AG09319 (cell line): Measurements from ENCODE around the gene RNF4.

Experiments
- DNase-seq: peaks from one replicate; pipeline ENCODE4 v3.0.0-alpha.2; 2010; ENCODE audit warnings: low read depth; ENCODE audit errors: extremely low read depth
- TF ChIP-seq, protein P1 (sequence below): IDR thresholded peaks from 2 replicates; pipeline ENCODE4 v1.5.1; 2011; ENCODE audit warnings: low read depth, mild to moderate bottlenecking, inconsistent platforms, low read length, moderate library complexity

RNF4 gene

DNA sequence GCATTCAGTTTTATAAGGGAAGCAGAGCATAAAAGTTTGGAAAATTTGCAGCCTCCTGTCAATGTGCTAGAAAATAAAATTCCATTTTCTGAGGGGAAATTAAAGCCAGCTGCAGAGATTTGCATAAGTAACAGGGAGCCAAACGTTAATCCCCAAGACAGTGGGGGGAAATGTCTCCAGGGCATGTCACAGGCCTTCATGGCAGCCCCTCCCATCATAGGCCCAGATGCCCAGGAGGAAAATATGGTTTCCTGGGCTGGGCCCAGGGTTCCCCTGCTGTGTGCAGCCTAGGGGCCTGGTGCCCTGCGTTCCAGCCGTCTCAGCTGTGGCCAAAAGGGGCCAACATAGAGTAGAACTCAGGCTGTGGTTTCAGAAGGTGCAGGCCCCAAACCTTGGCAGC lies 9.3 kb downstream of the RNF4 start:
- TF ChIP-seq, protein P1, sequence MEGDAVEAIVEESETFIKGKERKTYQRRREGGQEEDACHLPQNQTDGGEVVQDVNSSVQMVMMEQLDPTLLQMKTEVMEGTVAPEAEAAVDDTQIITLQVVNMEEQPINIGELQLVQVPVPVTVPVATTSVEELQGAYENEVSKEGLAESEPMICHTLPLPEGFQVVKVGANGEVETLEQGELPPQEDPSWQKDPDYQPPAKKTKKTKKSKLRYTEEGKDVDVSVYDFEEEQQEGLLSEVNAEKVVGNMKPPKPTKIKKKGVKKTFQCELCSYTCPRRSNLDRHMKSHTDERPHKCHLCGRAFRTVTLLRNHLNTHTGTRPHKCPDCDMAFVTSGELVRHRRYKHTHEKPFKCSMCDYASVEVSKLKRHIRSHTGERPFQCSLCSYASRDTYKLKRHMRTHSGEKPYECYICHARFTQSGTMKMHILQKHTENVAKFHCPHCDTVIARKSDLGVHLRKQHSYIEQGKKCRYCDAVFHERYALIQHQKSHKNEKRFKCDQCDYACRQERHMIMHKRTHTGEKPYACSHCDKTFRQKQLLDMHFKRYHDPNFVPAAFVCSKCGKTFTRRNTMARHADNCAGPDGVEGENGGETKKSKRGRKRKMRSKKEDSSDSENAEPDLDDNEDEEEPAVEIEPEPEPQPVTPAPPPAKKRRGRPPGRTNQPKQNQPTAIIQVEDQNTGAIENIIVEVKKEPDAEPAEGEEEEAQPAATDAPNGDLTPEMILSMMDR = no peak
- no peak for DNase-seq

DNA sequence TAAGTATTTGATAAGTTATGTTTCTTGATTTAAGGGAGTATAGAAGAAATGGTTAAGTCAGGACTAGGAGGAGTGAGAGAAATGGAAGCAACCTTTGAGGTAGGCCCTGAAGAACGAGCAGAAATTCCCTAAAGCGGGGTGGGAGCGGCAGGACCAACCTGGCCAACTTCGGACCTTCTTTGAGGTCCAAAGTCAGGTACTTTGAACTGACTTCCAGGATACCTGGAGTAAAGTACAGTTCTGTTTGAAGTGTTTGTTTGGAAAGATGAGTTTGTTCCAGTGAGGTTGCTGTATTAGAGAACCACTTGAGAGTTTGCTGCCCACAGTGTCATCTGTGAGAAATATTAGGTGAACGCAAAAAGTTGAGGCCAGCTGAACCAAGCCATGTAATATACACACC lies 11.7 kb downstream of the RNF4 start:
- TF ChIP-seq, protein P1 = no peak
- no peak for DNase-seq

DNA sequence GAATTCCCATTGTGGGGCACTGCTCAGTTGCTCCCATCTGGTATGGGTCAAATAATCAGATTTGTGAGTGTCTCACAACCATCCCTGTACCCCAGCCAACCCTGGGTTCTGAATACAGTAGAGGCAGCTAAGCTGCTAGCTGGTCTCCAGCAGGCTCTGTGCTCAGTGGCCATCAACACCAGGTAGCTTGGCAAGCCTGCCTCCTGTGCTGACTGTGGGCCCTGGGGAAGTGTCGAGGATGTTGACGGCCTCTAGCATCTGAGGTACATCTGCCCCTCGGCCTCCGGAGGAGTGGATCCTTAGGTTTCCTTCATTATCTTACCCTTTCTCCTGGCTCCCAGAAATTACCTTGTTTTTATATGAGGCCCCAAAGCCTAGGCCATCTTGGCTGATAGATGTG lies 13.3 kb downstream of the RNF4 start:
- no peak for DNase-seq
- TF ChIP-seq, protein P1 = no peak

DNA sequence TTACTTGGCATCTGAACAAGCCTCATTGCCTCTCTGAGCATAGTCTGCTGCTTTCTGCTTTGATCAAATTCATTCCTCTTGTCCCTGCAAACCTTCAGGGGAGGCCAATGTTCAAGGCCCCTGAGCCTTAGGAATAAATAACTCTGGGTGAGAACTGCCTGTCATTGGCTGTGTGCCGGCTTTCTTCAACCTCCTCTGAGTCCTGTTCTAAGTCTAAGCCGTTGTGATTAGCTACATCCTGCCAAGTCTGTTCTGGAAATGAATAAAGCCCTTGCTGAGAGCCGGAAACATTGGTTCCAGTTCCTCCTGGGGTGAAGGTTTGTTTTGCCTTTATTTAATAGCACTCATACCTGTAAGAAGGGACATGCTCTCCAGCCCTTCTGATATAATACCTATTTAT lies 13.8 kb downstream of the RNF4 start:
- TF ChIP-seq, protein P1 = no peak
- DNase-seq = no peak

DNA sequence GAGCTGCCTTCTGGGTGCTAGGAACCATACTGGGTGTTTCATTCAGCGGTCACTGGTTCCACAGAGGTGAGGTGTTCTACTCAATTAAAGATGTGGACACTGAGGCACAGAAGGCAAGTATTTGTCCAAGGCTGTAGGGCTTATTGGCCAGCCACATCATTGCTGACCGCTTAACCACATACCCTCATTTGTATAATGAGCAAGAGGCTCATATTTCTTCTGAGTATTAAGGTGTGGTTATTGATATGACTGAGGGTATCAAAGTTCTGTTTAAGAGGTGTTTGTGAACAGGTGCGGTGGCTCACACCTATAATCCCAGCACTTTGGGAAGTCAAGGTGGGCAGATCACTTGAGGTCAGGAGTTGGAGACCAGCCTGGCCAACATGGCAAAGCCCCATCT lies 14.3 kb downstream of the RNF4 start:
- DNase-seq = no peak

DNA sequence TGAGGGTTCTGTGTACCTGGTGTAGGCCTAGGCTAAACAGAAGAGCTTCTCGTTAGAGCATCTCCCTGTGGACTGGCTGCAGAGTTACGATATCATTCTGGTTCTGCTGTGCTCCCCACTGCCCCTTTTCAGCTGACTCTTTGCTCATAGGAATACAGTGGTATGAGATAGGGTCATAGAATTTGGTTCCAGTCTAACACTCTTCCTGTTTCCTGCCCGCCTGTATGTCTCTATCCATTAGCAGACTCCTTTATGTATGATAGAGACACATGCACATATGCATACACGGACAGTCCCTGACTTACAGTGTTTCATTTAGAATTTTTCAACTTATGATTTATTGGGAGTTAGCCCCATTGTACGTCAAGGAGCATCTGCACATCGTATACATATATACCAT lies 15.3 kb downstream of the RNF4 start:
- no peak for DNase-seq
- TF ChIP-seq, protein P1 = no peak

More for the DNA sequence above, 14.3 kb downstream of the RNF4 start:
- TF ChIP-seq, protein P1 = no peak

DNA sequence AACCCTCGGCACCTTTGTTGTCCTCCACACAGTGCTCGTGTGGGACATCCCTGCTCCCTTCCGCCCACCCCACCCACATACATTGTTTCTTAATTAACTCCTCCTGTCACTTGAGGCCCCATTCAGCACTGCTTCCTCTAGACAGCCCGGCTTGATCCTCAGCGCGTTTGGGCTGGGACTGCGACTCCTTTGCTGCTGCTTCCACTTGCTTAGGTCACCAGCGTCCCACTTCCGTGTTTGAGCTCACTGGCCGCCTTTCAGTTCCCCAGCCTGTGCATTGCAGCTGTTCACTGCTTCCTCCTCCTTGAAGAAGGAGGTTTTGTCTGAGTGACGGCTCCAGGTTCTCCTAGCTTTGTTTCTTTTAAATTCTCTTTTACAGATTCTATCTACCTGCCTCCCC lies 16.1 kb downstream of the RNF4 start:
- DNase-seq = no peak
- TF ChIP-seq, protein P1 = no peak
